DMS153 (cell line): ENCODE measurements around the gene ROPN1B.
A peak's percentile ranks its signal among the peaks of the same experiment; 100 is the strongest.
"Not testable (repeated sequence)": the region's sequence is repeated elsewhere in the genome, so short reads cannot be mapped to it uniquely, and the experiment has no call there.

Experiments
- DNase-seq: peaks from one replicate; lab custom pipeline; 2025; lab: John Stamatoyannopoulos, UW

Gene ROPN1B

GRCh38 chr3:125958511-125959316 is 10.3 kb upstream of the ROPN1B start:
- no peak for DNase-seq

GRCh38 chr3:125959317-125960065 is 9.5 kb upstream of the ROPN1B start:
- DNase-seq = no peak

- DNase-seq = no peak
Observed at GRCh38 chr3:125960066-125960424, 8.9 kb upstream of the ROPN1B start.

GRCh38 chr3:125960456-125961288 is 8.3 kb upstream of the ROPN1B start:
- DNase-seq = no peak

GRCh38 chr3:125961289-125961589 is 7.7 kb upstream of the ROPN1B start:
- DNase-seq = no peak

- not testable (repeated sequence) for DNase-seq
Observed at GRCh38 chr3:125963834-125964233, 5.1 kb upstream of the ROPN1B start.

- no peak for DNase-seq
Observed at GRCh38 chr3:125965505-125965904, 3.5 kb upstream of the ROPN1B start.

- peak; percentile 66 for DNase-seq
Observed at GRCh38 chr3:125967156-125967555, 1.8 kb upstream of the ROPN1B start.

GRCh38 chr3:125968121-125968520 is 857 bp upstream of the ROPN1B start:
- DNase-seq = not testable (repeated sequence)

- DNase-seq = peak; percentile 28
Observed at GRCh38 chr3:125971997-125972944, 3.3 kb downstream of the ROPN1B start.

- not testable (repeated sequence) for DNase-seq
Observed at GRCh38 chr3:125975245-125976002, 6.4 kb downstream of the ROPN1B start.

GRCh38 chr3:125976003-125976390 is 7.0 kb downstream of the ROPN1B start:
- not testable (repeated sequence) for DNase-seq

- DNase-seq = not testable (repeated sequence)
Observed at GRCh38 chr3:125977104-125977503, 8.1 kb downstream of the ROPN1B start.

GRCh38 chr3:125984951-125985350 is 16.0 kb downstream of the ROPN1B start:
- DNase-seq = not testable (repeated sequence)

- peak; percentile 73 for DNase-seq
Observed at GRCh38 chr3:125990253-125990970, 21.4 kb downstream of the ROPN1B start.

GRCh38 chr3:125996751-125997150 is 27.8 kb downstream of the ROPN1B start:
- DNase-seq = not testable (repeated sequence)

GRCh38 chr3:126002189-126002588 is 33.2 kb downstream of the ROPN1B start:
- DNase-seq = no peak

- no peak for DNase-seq
Observed at GRCh38 chr3:126003447-126004190, 34.6 kb downstream of the ROPN1B start.

- DNase-seq = no peak
Observed at GRCh38 chr3:126004217-126004616, 35.2 kb downstream of the ROPN1B start.
